Prostate gland (tissue), 2 donors: ENCODE data around the gene DPP10. TPM values are rescaled to one million over a fixed set of nuclear protein-coding genes. Genes with fewer than 3 reads are reported as not detected.

Source experiments
- DNase-seq: peaks from one replicate; pipeline ENCODE4 v3.0.0-alpha.2; 2019; ENCODE audit warnings: low spot score
- H3K27ac ChIP-seq, 2 donors: fragments of 200-600 bp; sonication (generic); 2 replicates each; pipeline ENCODE4 v1.5.1; 2017 to 2019
- H3K27me3 ChIP-seq: fragments of 200-600 bp; sonication (generic); replicated peaks from 2 replicates; pipeline ENCODE4 v1.5.1; 2019; ENCODE audit not compliant: insufficient read depth
- H3K36me3 ChIP-seq, 2 donors: fragments of 200-600 bp; sonication (generic); 1 replicate in 1 of 2; 2 replicates in 1 of 2; pipeline versions ENCODE4 v1.5.1 to v1.8.1; 2017 to 2019
- H3K4me1 ChIP-seq: fragments of 200-600 bp; sonication (generic); replicated peaks from 2 replicates; pipeline ENCODE4 v1.5.1; 2019
- H3K4me3 ChIP-seq, 2 donors: fragments of 200-600 bp; sonication (generic); 2 replicates each; pipeline ENCODE4 v1.5.1; 2017 to 2019
- H3K9me3 ChIP-seq: fragments of 200-600 bp; sonication (generic); 2 replicates; pipeline ENCODE4 v1.5.1; 2017
- CTCF ChIP-seq, 4 experiments: fragments of 200-600 bp in 2 of 4; fragments of 450-650 bp in 2 of 4; sonication (generic) in 2 of 4; IDR thresholded peaks; 1 replicate in 3 of 4; 2 replicates in 1 of 4; pipeline ENCODE4 v1.5.1; 2016 to 2019; ENCODE audit warnings: antibody characterized with exemption in 4 of 4, mild to moderate bottlenecking in 2 of 4, moderate library complexity in 2 of 4
- POLR2A ChIP-seq: fragments of 450-650 bp; IDR thresholded peaks from one replicate; pipeline ENCODE4 v1.6.1; 2016; ENCODE audit warnings: antibody characterized with exemption, mild to moderate bottlenecking
- POLR2AphosphoS5 ChIP-seq: sonication (generic); formaldehyde crosslinking; IDR thresholded peaks from one replicate; pipeline ENCODE4 v1.6.1; 2017; ENCODE audit warnings: antibody characterized with exemption
- WGBS: methylation state at CpG from one replicate; pipeline ENCODE4 v1.1.5; 2018; 5-methylcytosine and 5-hydroxymethylcytosine counted together
- intact Hi-C: fragments of 100-400 bp; cut with DNase I; formaldehyde crosslinking; loops from one replicate; pipeline ENCODE4 v1.14.2; 2022
- total RNA-seq, 2 donors: library from RNA; depleted of rRNA; stranded (reverse); fragments of >200 nt; gene quantifications; one replicate each; pipeline ENCODE4 v1.1.0, GENCODE V29; 2016

The DPP10 gene
- total RNA-seq, 2 donors from 2014 or later: 5.1 TPM; not detected in 1

- no peak for DNase-seq
- H3K27ac ChIP-seq: no peak overlapping the region
- no peaks in the 10 kb centered on the region for H3K36me3 ChIP-seq
- intact Hi-C loops: no loop called here
- no peaks in the 10 kb centered on the region for H3K4me1 ChIP-seq
- H3K4me3 ChIP-seq: no peak overlapping the region
- H3K27me3 ChIP-seq: no peaks in the 10 kb centered on the region
- TF ChIP-seq POLR2A (no peak), CTCF (IDR thresholded peaks at IDR 0.05) (no peak), POLR2AphosphoS5 (no peak)
- 29% methylated on average over 2 of the region's 2 CpGs for WGBS
- no peaks in the 10 kb centered on the region for H3K9me3 ChIP-seq
Measured at GRCh38 chr2:114450639-114451038, 8.2 kb downstream of the DPP10 start.

DNA sequence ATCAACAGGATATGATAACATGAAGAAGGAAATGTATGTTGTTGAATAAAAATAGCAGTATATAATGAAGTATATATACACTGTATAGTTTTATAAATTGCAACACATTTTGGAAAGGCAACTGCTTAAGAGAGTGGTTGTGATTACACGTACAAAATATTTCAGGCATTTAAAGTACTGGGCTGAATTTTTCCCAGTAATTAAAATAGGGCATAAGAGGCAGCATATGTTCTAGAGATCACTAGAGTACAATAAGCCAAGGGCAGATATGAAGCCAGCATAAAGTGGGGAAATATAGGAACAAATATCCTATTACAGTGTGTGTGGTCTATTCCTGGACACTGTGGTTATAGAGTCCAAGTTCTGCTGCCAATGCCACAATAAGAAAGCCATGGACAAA, 14.1 kb downstream of the DPP10 start:
- H3K9me3 ChIP-seq: no peaks in the 10 kb centered on the region
- 80% methylated on average over 1 of the region's 1 CpG for WGBS
- intact Hi-C loops: no loop called here
- no peak overlapping the region for H3K4me3 ChIP-seq
- no peaks in the 10 kb centered on the region for H3K27me3 ChIP-seq
- no peak for DNase-seq
- H3K27ac ChIP-seq: no peak overlapping the region
- TF ChIP-seq CTCF (IDR thresholded peaks at IDR 0.05): no peak
- TF ChIP-seq POLR2AphosphoS5: no peak
- TF ChIP-seq POLR2A: no peak
- no peaks in the 10 kb centered on the region for H3K36me3 ChIP-seq
- no peaks in the 10 kb centered on the region for H3K4me1 ChIP-seq

- intact Hi-C loops: no loop called here
- Histone ChIP-seq H3K4me1 (no peaks in the 10 kb centered on the region), H3K9me3 (no peaks in the 10 kb centered on the region), H3K27me3 (no peaks in the 10 kb centered on the region), H3K36me3 (no peaks in the 10 kb centered on the region), H3K4me3 (no peak overlapping the region), H3K27ac (no peak overlapping the region)
- DNase-seq: no peak
- 91% methylated on average over 2 of the region's 2 CpGs for WGBS
- TF ChIP-seq POLR2AphosphoS5: no peak
- no peak for TF ChIP-seq POLR2A
- TF ChIP-seq CTCF (IDR thresholded peaks at IDR 0.05): no peak
Measured at GRCh38 chr2:114457956-114458355, 15.5 kb downstream of the DPP10 start.

- DNase-seq: no peak
- Histone ChIP-seq H3K27me3 (no peaks in the 10 kb centered on the region), H3K4me1 (no peaks in the 10 kb centered on the region), H3K27ac (no peak overlapping the region), H3K4me3 (no peak overlapping the region), H3K36me3 (no peaks in the 10 kb centered on the region), H3K9me3 (no peaks in the 10 kb centered on the region)
- intact Hi-C loops: no loop called here
- no peak for TF ChIP-seq CTCF (IDR thresholded peaks at IDR 0.05)
- TF ChIP-seq POLR2AphosphoS5: no peak
- no peak for TF ChIP-seq POLR2A
- WGBS: 56% methylated on average over 3 of the region's 3 CpGs
Measured at GRCh38 chr2:114461116-114461515, 18.7 kb downstream of the DPP10 start.

DNA sequence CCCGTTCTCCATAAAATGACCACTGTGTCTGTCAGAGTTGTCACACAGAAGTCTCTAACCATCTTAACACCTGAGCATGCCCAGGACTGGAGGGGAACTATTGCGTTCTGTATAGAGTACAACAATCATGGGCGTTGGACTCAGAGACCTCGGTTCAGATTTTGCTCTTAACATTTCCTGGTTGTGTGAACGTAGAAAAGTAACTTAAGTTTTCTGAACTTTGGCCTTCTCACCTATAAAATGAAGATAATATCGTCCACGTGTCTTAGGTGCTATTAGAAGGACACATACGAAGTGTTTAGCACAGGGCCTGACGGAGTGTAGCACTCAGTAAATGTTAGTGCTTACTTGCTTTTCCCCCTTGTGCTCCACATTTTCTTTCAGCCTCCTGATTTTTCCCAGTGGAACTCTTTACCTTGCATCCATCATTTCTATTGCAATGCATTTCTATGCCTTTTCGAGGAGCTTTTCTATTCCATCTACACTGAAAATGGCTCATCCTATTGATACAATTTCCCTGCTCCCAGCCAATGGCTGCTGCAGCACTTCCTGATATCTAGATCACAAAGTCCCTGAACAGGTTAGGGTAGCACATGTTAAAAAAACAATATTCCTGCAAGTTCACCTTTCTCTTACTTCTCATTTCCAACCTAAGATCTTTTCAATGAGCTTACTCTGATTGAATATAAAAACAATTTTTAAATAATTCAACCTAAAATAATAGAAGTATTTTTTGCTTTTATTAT, 22.7 kb downstream of the DPP10 start:
- 86% methylated on average over 10 of the region's 10 CpGs for WGBS
- DNase-seq: no peak
- no peaks in the 10 kb centered on the region for H3K36me3 ChIP-seq
- intact Hi-C loops: no loop called here
- TF ChIP-seq POLR2A (no peak), POLR2AphosphoS5 (no peak), CTCF (IDR thresholded peaks at IDR 0.05) (no peak)
- no peak overlapping the region for H3K4me3 ChIP-seq
- no peaks in the 10 kb centered on the region for H3K9me3 ChIP-seq
- H3K27ac ChIP-seq: no peak overlapping the region
- H3K4me1 ChIP-seq: no peaks in the 10 kb centered on the region
- H3K27me3 ChIP-seq: no peaks in the 10 kb centered on the region
